ENCODE data around the gene SUGT1. TPM values are rescaled to one million over a fixed set of nuclear protein-coding genes. Genes with fewer than 3 reads are reported as not detected.

The SUGT1 gene
- total and polyA plus RNA-seq, 2 donors (not counting 3 experiments of a cell fraction or from before 2014, with no cell fraction given), result 21.7 to 78.8 TPM

GRCh38 chr13:52670726-52671125 is 18.1 kb downstream of the SUGT1 start:
- no peaks in the 10 kb centered on the region for H3K9me3 ChIP-seq (replicated peaks; ENCODE audit: control insufficient read depth, insufficient read depth, low read length)
- POLR2A ChIA-PET, result no interaction called here
- H3K4me2 ChIP-seq (ENCODE audit: insufficient read depth, low read length), result no peak overlapping the region
- H3K36me3 ChIP-seq (ENCODE audit: control insufficient read depth in 2 of 2, extremely low read depth in 1 of 2, insufficient read depth in 2 of 2, low read length in 2 of 2), result peaks cover 0 to 11% of the 10 kb centered on the region in 2 experiments
- no peak overlapping the region for H3K27ac ChIP-seq (ENCODE audit: insufficient read depth, low read depth, low read length)
- H3K9me1 ChIP-seq (replicated peaks; ENCODE audit: control insufficient read depth, extremely low read depth, insufficient read depth, low read length), result no peaks in the 10 kb centered on the region
- H3K79me2 ChIP-seq (ENCODE audit: control insufficient read depth, insufficient read depth, low read length), result peaks cover 42% of the 10 kb centered on the region
- no peaks in the 10 kb centered on the region for H4K20me1 ChIP-seq (replicated peaks; ENCODE audit: control insufficient read depth, extremely low read depth, insufficient read depth, low read length)
- intact Hi-C loops (cut with micrococcal nuclease) (no loop called here), dilution Hi-C loops (cut with MboI; ENCODE audit: extremely low pct_ligation_motif_present, low sequenced_read_pairs) (no loop called here)
- FAIRE-seq (no peak), DNase-seq (ENCODE audit: low read depth, low spot score) (no peak)
- no peak overlapping the region for H2AFZ ChIP-seq (ENCODE audit: low read depth, low read length)
- CTCF ChIA-PET, result interaction anchor here (1.2 to 1.3 kb wide), 2 partner anchors 10 to 17 kb away, joined by 3 to 4 read pairs; no protein-coding TSS in a partner anchor
- BruUV-seq (replicated peaks), result no TSS peak
- no peaks in the 10 kb centered on the region for H3K4me1 ChIP-seq (ENCODE audit: control insufficient read depth, extremely low read depth, insufficient read depth, low read length)
- no peak overlapping the region for H3K9ac ChIP-seq (replicated peaks; ENCODE audit: extremely low read depth, insufficient read depth, low read length)
- no peak overlapping the region for H3K4me3 ChIP-seq (replicated peaks in 1 of 3; ENCODE audit: insufficient read depth in 1 of 3, low read depth in 1 of 3, low read length in 3 of 3)
- no peaks in the 10 kb centered on the region for H3K27me3 ChIP-seq (ENCODE audit: control insufficient read depth in 2 of 2, insufficient read depth in 2 of 2, low read length in 2 of 2)
- TF ChIP-seq MAX (IDR thresholded peaks at IDR 0.05; ENCODE audit: insufficient read depth, insufficient read length) (no peak), GATA2 (IDR thresholded peaks at IDR 0.05; ENCODE audit: insufficient read depth, insufficient read length, low read depth, low read length) (no peak), POLR2A (IDR thresholded peaks at IDR 0.05; ENCODE audit: low read depth, low read length) (no peak), POLR2AphosphoS5 (IDR thresholded peaks at IDR 0.05; ENCODE audit: insufficient read depth, low read depth, low read length) (no peak), FOS (IDR thresholded peaks at IDR 0.05; ENCODE audit: borderline replicate concordance, insufficient read depth, low read length) (no peak), MYC (IDR thresholded peaks at IDR 0.05; ENCODE audit: low read depth, low read length) (no peak), JUN (IDR thresholded peaks at IDR 0.05; ENCODE audit: borderline replicate concordance, insufficient read depth, insufficient read length, low read depth) (no peak), CTCF (IDR thresholded peaks at IDR 0.05; ENCODE audit: extremely low read depth in 1 of 2, insufficient read depth in 1 of 2, low read depth in 1 of 2, low read length in 2 of 2) (no peak), EZH2 (IDR thresholded peaks at IDR 0.05; ENCODE audit: borderline replicate concordance, low read depth, low read length, severe bottlenecking) (no peak)

Data from endothelial cell of umbilical vein (primary cell).